ENCODE results near the gene TCHHL1. TPM values are rescaled to one million over a fixed set of nuclear protein-coding genes. Genes with fewer than 3 reads are reported as not detected.

The TCHHL1 gene
- total and polyA plus RNA-seq, 5 experiments from 2014 or later = not detected

DNA sequence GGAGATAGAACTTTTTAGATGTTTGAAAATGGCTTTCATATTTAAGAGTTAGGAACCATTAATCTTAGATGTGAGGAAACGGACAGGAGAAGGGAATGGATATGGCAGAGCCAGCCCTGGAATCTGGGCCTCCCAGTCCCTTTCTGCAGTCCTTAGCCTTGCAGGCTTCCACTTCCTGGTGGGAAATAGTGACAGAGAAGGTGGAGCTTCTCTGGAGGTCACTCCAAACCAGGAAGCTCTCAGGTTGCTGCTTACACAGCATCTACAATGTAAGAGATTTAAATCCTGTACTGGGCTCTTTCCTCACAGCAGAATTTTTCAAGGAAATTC is 54.6 kb downstream of the TCHHL1 start:
- POLR2A ChIA-PET = interaction anchor here (0.8 to 5.0 kb wide), 9 partner anchors 9 to 153 kb away, joined by 3 to 112 read pairs (median 4); partner anchors contain the start of gene THEM4
- peak overlapping the region; percentile 90 to 100 (median 96) for H3K4me3 Mint-ChIP-seq
- no peak for ATAC-seq
- H3K27me3 Mint-ChIP-seq = no peaks in the 10 kb centered on the region
- peaks cover 5 to 21% (median 17%) of the 10 kb centered on the region in 3 donors for H3K36me3 Mint-ChIP-seq
- H3K4me1 Mint-ChIP-seq = peaks cover 28 to 60% (median 48%) of the 10 kb centered on the region in 4 donors
- no peak for DNase-seq
- H3K27ac Mint-ChIP-seq = peak overlapping the region; percentile 91 to 100 (median 98)
- no peaks in the 10 kb centered on the region for H3K9me3 Mint-ChIP-seq

Other genes with a start within 250 kb of the TCHHL1 start
- under 1 TPM in 1 of 2 experiments, not detected in 1; 0.21 TPM for gene C2CD4D, start 249.2 kb downstream of the TCHHL1 start, total RNA-seq
- gene C2CD4D, start 249.2 kb downstream of the TCHHL1 start, polyA plus RNA-seq = under 1 TPM; 0.19 to 0.65 (median 0.26) TPM
- not detected for gene THEM5, start 235.4 kb downstream of the TCHHL1 start, total RNA-seq
- not detected for gene THEM5, start 235.4 kb downstream of the TCHHL1 start, polyA plus RNA-seq
- 100 to 1,000 TPM; 154 to 166 TPM for gene THEM4, start 179.6 kb downstream of the TCHHL1 start, total RNA-seq
- 100 to 1,000 TPM in 2 of 3 donors, 10 to 100 TPM in 1; 82.2 to 116 (median 103) TPM for gene THEM4, start 179.6 kb downstream of the TCHHL1 start, polyA plus RNA-seq
- gene S100A10, start 95.2 kb downstream of the TCHHL1 start, total RNA-seq = 100 to 1,000 TPM; 198 to 212 TPM
- 100 to 1,000 TPM; 629 to 783 (median 630) TPM for gene S100A10, start 95.2 kb downstream of the TCHHL1 start, polyA plus RNA-seq
- gene S100A11, start 52.1 kb downstream of the TCHHL1 start, total RNA-seq = 10 to 100 TPM; 88.6 to 95.4 TPM
- 100 to 1,000 TPM in 1 of 3 donors, 10 to 100 TPM in 2; 62.0 to 124 (median 74.6) TPM for gene S100A11, start 52.1 kb downstream of the TCHHL1 start, polyA plus RNA-seq
- gene TCHH, start 26.4 kb upstream of the TCHHL1 start, total RNA-seq = not detected
- gene TCHH, start 26.4 kb upstream of the TCHHL1 start, polyA plus RNA-seq = not detected
- not detected for gene RPTN, start 70.2 kb upstream of the TCHHL1 start, total RNA-seq
- gene RPTN, start 70.2 kb upstream of the TCHHL1 start, polyA plus RNA-seq = not detected
- under 1 TPM in 1 of 2 experiments, not detected in 1; 0.10 TPM for gene HRNR, start 135.1 kb upstream of the TCHHL1 start, total RNA-seq
- under 1 TPM in 1 of 3 donors, not detected in 2; 0.03 TPM for gene HRNR, start 135.1 kb upstream of the TCHHL1 start, polyA plus RNA-seq
- gene FLG, start 236.2 kb upstream of the TCHHL1 start, total RNA-seq = under 1 TPM in 1 of 2 experiments, not detected in 1; 0.16 TPM
- not detected for gene FLG, start 236.2 kb upstream of the TCHHL1 start, polyA plus RNA-seq